ENCODE measurements around the gene FLRT1. TPM values are rescaled to one million over a fixed set of nuclear protein-coding genes. Genes with fewer than 3 reads are reported as not detected.

The FLRT1 gene
- total and polyA plus RNA-seq, 3 donors from 2014 or later: 0.67 to 0.79 (median 0.74) TPM

DNA sequence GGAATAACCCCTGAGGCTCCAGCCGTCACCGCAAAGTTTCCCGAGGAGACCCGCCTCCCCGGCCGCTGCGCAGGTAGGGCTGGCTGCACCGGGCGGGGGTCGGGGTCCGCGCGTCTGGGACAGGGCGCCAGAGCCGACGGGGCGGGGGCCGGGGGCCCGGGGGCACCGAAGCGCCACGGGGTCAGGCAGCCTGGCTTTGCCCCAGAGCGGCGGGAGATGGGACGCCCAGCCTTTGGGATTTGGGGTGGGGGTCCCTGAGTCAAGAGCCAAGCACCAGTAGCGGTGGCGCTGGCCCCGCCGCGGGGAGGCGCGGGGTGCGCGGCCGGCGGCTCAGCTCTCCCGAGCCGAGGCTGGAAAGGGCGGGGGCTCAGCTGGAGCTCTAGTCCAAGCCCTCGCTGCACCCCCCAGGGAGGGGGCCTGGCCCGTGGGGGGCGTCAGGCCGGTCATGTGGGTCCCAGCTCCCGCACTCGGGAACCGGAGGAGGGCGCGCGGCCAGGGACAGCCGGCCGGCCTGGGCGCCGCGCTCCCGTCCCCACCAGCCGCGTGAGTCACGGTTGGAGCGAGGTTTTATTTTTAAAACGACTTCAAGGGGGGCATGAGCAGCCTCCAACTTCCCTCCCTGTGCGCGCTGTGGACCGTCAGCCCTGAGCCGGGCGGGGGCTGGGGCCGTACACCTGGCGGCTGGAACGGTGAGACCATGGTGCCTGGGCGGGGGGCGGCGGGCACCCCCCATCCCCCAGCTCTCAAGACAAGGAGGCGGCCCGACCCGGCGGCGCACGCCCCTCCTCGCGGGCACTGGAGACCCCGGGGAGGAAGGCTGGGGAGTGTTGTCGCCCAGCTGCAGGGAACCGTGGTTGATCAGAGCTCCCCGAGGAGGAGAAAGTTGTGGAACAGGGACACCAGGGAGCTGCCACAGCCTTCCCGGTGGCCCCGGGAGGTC lies 626 bp downstream of the FLRT1 start:
- 2% methylated on average over 61 of the region's 85 CpGs; no CpG with 5 or more reads in 1 of the 2 donors for WGBS, 2 donors

GRCh38 chr11:64037027-64037634 lies 1.4 kb downstream of the FLRT1 start:
- peak overlapping the region in 1 of 2 donors; percentile 61 for H3K4me3 ChIP-seq
- 30 to 49% methylated on average over 2 to 19 of the region's 23 CpGs for WGBS, 2 donors
- no peaks in the 10 kb centered on the region for H3K36me3 ChIP-seq (ENCODE audit: low read depth, missing control alignments)
- H3K27ac ChIP-seq: no peak overlapping the region
- TF ChIP-seq CTCF (IDR thresholded peaks at IDR 0.05): no peak
- TF ChIP-seq POLR2A (IDR thresholded peaks at IDR 0.05): no peak
- intact Hi-C loops (cut with DNase I; ENCODE audit: low total_unique reads): no loop called here
- H3K9me3 ChIP-seq: no peaks in the 10 kb centered on the region
- no peaks in the 10 kb centered on the region for H3K27me3 ChIP-seq
- peaks cover 5% of the 10 kb centered on the region for H3K4me1 ChIP-seq
- DNase-seq: no peak

More for the DNA sequence above, 626 bp downstream of the FLRT1 start:
- no peaks in the 10 kb centered on the region for H3K9me3 ChIP-seq
- no peaks in the 10 kb centered on the region for H3K36me3 ChIP-seq (ENCODE audit: low read depth, missing control alignments)
- H3K4me1 ChIP-seq: peaks cover 5% of the 10 kb centered on the region
- H3K4me3 ChIP-seq: peak overlapping the region; percentile 43 to 61
- no peak for DNase-seq
- no peak for TF ChIP-seq CTCF (IDR thresholded peaks at IDR 0.05)
- TF ChIP-seq POLR2A (IDR thresholded peaks at IDR 0.05): no peak
- no peaks in the 10 kb centered on the region for H3K27me3 ChIP-seq
- H3K27ac ChIP-seq: no peak overlapping the region
- intact Hi-C loops (cut with DNase I; ENCODE audit: low total_unique reads): no loop called here

GRCh38 chr11:64038500-64038899 lies 2.8 kb downstream of the FLRT1 start:
- Histone ChIP-seq H3K4me1 (peaks cover 5% of the 10 kb centered on the region), H3K27ac (no peak overlapping the region), H3K36me3 (ENCODE audit: low read depth, missing control alignments) (no peaks in the 10 kb centered on the region), H3K4me3 (no peak overlapping the region), H3K9me3 (no peaks in the 10 kb centered on the region), H3K27me3 (no peaks in the 10 kb centered on the region)
- no peak for DNase-seq
- TF ChIP-seq CTCF (IDR thresholded peaks at IDR 0.05) (no peak), POLR2A (IDR thresholded peaks at IDR 0.05) (no peak)
- intact Hi-C loops (cut with DNase I; ENCODE audit: low total_unique reads): no loop called here
- 96 to 98% methylated on average over 4 of the region's 4 CpGs for WGBS, 2 donors

GRCh38 chr11:64039012-64039665 lies 3.4 kb downstream of the FLRT1 start:
- H3K4me3 ChIP-seq: no peak overlapping the region
- no peaks in the 10 kb centered on the region for H3K27me3 ChIP-seq
- 84 to 89% methylated on average over 12 to 16 of the region's 16 CpGs for WGBS, 2 donors
- TF ChIP-seq CTCF (IDR thresholded peaks at IDR 0.05) (no peak), POLR2A (IDR thresholded peaks at IDR 0.05) (no peak)
- intact Hi-C loops (cut with DNase I; ENCODE audit: low total_unique reads): no loop called here
- no peak for DNase-seq
- H3K36me3 ChIP-seq (ENCODE audit: low read depth, missing control alignments): no peaks in the 10 kb centered on the region
- H3K9me3 ChIP-seq: no peaks in the 10 kb centered on the region
- H3K27ac ChIP-seq: no peak overlapping the region
- peaks cover 5% of the 10 kb centered on the region for H3K4me1 ChIP-seq

All from testis (tissue), 3 donors.